Cardiac fibroblast (primary cell): ENCODE data around the gene TMEM244.

Source experiments
- DNase-seq, 2 donors: peaks; one replicate each; pipeline versions ENCODE4 v3.0.0 to v3.0.0-alpha.2; 2010; ENCODE audit warnings: low read depth in 2 of 2
- H3K4me3 ChIP-seq, 2 donors: replicated peaks in 1 of 2; 1 replicate in 1 of 2; 2 replicates in 1 of 2; pipeline ENCODE4 v1.5.1; 2011; ENCODE audit warnings: low read depth in 2 of 2, low read length in 2 of 2, mild to moderate bottlenecking in 2 of 2, moderate library complexity in 1 of 2
- CTCF ChIP-seq: IDR thresholded peaks from one replicate; pipeline ENCODE4 v1.5.1; 2011; ENCODE audit warnings: low read depth, mild to moderate bottlenecking, low read length, inconsistent platforms

Gene TMEM244

GRCh38 chr6:129860908-129861665 is at the start of gene TMEM244:
TSS of gene TMEM244 (minus strand) at chr6:129861315. CDS start at chr6:129861188, 127 bp downstream.
- peak; percentile 23 to 67 for DNase-seq
- H3K4me3 ChIP-seq, result peak within 1 kb of the TSS in 1 of 2 donors; percentile 40
- no peak for TF ChIP-seq CTCF

GRCh38 chr6:129908858-129909257 is 47.7 kb upstream of the TMEM244 start:
- no peak overlapping the region for H3K4me3 ChIP-seq
- DNase-seq, result no peak
- no peak for TF ChIP-seq CTCF

- no peak for DNase-seq
- no peak for TF ChIP-seq CTCF
- no peak overlapping the region for H3K4me3 ChIP-seq
Measured at GRCh38 chr6:129908356-129908755, 47.2 kb upstream of the TMEM244 start.

- DNase-seq, result no peak
- TF ChIP-seq CTCF, result no peak
- H3K4me3 ChIP-seq, result no peak overlapping the region
Measured at GRCh38 chr6:129906515-129907077, 45.5 kb upstream of the TMEM244 start.

GRCh38 chr6:129903082-129903481 is 42.0 kb upstream of the TMEM244 start:
- no peak overlapping the region for H3K4me3 ChIP-seq
- peak in 1 of 2 donors; percentile 15 for DNase-seq
- TF ChIP-seq CTCF, result no peak

- no peak for DNase-seq
- no peak for TF ChIP-seq CTCF
- no peak overlapping the region for H3K4me3 ChIP-seq
Measured at GRCh38 chr6:129902681-129903080, 41.6 kb upstream of the TMEM244 start.
